Adrenal gland (tissue), 5 donors: ENCODE data around the gene PPP1R3E.

Experiments used
- POLR2A ChIP-seq, 2 donors: fragments of 450-650 bp; IDR thresholded peaks; one replicate each; pipeline ENCODE4 v1.6.1; 2017; ENCODE audit warnings: antibody characterized with exemption in 2 of 2, mild to moderate bottlenecking in 2 of 2, moderate library complexity in 1 of 2
- TF ChIP-seq, protein P1 (sequence below), 6 experiments: fragments of 450-650 bp in 4 of 6; fragments of 200-600 bp in 2 of 6; sonication (generic) in 1 of 6; IDR thresholded peaks; 1 replicate in 5 of 6; 2 replicates in 1 of 6; pipeline versions ENCODE4 v1.5.1 to v1.8.0; 2016 to 2021; ENCODE audit warnings: antibody characterized with exemption in 6 of 6, mild to moderate bottlenecking in 2 of 6, moderate library complexity in 1 of 6
- donor health status: DM: no; HTN: no; CAD: no.

DNA sequence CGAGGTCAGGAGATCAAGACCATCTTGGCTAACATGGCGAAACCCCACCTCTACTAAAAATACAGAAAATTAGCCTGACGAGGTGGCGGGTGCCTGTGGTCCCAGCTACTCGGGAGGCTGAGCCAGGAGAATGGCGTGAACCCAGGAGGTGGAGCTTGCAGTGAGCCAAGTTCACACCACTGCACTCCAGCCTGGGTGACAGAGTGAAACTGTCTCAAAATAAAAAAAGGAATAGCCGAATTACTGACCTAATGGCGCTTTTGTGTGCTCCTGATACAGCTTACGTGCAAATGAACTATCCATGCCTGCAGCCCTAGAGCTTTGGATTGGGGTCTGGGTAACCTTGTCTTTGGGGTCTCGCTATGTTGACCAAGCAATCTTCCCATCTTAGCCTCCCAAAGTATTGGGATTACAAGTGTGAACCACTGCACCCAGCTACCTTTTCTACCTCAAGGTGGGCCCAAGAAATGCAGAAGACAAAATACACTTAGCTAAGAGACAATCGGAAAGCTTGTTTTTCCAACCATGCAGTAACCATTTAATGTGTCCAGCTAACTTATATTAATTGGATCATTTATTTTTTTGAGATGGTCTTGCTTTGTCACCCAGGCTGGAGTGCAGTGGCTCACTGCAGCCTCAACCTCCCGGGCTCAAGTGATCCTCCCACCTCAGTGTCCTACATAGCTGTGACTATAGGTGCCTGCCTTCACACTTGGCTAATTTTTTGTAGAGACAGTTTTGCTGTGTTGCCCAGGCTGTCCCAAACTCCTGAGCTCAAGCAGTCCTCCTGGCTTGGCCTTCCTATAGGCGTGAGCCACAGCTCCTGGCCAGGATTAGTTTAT lies 24.1 kb upstream of the PPP1R3E start:
- TF ChIP-seq, protein P1, sequence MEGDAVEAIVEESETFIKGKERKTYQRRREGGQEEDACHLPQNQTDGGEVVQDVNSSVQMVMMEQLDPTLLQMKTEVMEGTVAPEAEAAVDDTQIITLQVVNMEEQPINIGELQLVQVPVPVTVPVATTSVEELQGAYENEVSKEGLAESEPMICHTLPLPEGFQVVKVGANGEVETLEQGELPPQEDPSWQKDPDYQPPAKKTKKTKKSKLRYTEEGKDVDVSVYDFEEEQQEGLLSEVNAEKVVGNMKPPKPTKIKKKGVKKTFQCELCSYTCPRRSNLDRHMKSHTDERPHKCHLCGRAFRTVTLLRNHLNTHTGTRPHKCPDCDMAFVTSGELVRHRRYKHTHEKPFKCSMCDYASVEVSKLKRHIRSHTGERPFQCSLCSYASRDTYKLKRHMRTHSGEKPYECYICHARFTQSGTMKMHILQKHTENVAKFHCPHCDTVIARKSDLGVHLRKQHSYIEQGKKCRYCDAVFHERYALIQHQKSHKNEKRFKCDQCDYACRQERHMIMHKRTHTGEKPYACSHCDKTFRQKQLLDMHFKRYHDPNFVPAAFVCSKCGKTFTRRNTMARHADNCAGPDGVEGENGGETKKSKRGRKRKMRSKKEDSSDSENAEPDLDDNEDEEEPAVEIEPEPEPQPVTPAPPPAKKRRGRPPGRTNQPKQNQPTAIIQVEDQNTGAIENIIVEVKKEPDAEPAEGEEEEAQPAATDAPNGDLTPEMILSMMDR (IDR thresholded peaks at IDR 0.05) = no peak
- TF ChIP-seq POLR2A (IDR thresholded peaks at IDR 0.05) = no peak
